PC-3 (cell line): Measurements from ENCODE around the gene ZBTB37. TPM values are rescaled to one million over a fixed set of nuclear protein-coding genes. Genes with fewer than 3 reads are reported as not detected.

Experiments
- ATAC-seq: fragments of 200-7000 bp; cut with Tn5 transposase; 2 replicates; pipeline ENCODE4 v1.9.1; 2020; ENCODE audit warnings: mild to moderate bottlenecking, moderate library complexity
- BruUV-seq: library from RNA; stranded (reverse); fragments of 400-500 nt; replicated peaks from 2 replicates; lab custom pipeline; 2021; lab: Mats Ljungman, UMichigan
- CTCF ChIA-PET: fragments of 300-600 bp; sonication (Branson Sonifier 250); formaldehyde crosslinking; loops from one replicate; lab custom pipeline; 2022; ENCODE audit warnings: antibody characterized with exemption; lab: Charles Lee
- POLR2A ChIA-PET: fragments of 300-600 bp; sonication (Branson Sonifier 250); formaldehyde crosslinking; loops from one replicate; lab custom pipeline; 2022; ENCODE audit warnings: antibody characterized with exemption; ENCODE audit not compliant: unreplicated experiment; lab: Charles Lee
- DNase-seq: peaks from one replicate; pipeline ENCODE4 v3.0.0-alpha.2; 2015
- H2AFZ ChIP-seq: fragments of 300-600 bp; sonication (generic); 2 replicates; pipeline ENCODE4 v1.6.0; 2016; ENCODE audit warnings: antibody characterized with exemption, low read length
- H3F3A ChIP-seq: fragments of 300-600 bp; sonication (generic); one replicate; pipeline ENCODE4 v1.6.0; 2017; ENCODE audit warnings: antibody characterized with exemption, low read length, control low read depth, mild to moderate bottlenecking; ENCODE audit not compliant: unreplicated experiment
- H3K27ac ChIP-seq: fragments of 300-600 bp; sonication (generic); 2 replicates; pipeline ENCODE4 v1.5.1; 2016; ENCODE audit warnings: mild to moderate bottlenecking, low read length
- H3K27me3 ChIP-seq: fragments of 300-600 bp; sonication (generic); 2 replicates; pipeline ENCODE4 v1.6.1; 2016; ENCODE audit warnings: low read length, mixed read lengths
- H3K36me3 ChIP-seq: fragments of 300-600 bp; sonication (generic); 2 replicates; pipeline ENCODE4 v1.6.1; 2016; ENCODE audit warnings: low read depth, mixed run types, low read length, mixed read lengths
- H3K4me1 ChIP-seq: fragments of 300-600 bp; sonication (generic); 2 replicates; pipeline ENCODE4 v1.5.1; 2016; ENCODE audit warnings: low read length; ENCODE audit not compliant: insufficient read depth
- H3K4me2 ChIP-seq: fragments of 300-600 bp; sonication (generic); 2 replicates; pipeline ENCODE4 v1.6.0; 2016; ENCODE audit warnings: low read length
- H3K4me3 ChIP-seq: fragments of 300-600 bp; sonication (generic); 2 replicates; pipeline ENCODE4 v1.5.1; 2016; ENCODE audit warnings: mild to moderate bottlenecking, low read length, mixed read lengths
- H3K79me2 ChIP-seq: fragments of 300-600 bp; sonication (generic); 2 replicates; pipeline ENCODE4 v1.6.1; 2017; ENCODE audit warnings: low read length, mixed read lengths
- H3K9ac ChIP-seq: fragments of 300-600 bp; sonication (generic); 2 replicates; pipeline ENCODE4 v1.6.0; 2016; ENCODE audit warnings: mild to moderate bottlenecking, low read length
- H3K9me2 ChIP-seq: fragments of 300-600 bp; sonication (generic); replicated peaks from 2 replicates; pipeline ENCODE4 v1.6.1; 2016; ENCODE audit warnings: mixed run types, low read length, mixed read lengths
- H3K9me3 ChIP-seq: fragments of 300-600 bp; sonication (generic); 2 replicates; pipeline ENCODE4 v1.6.1; 2016; ENCODE audit warnings: low read length, mixed read lengths
- H4K20me1 ChIP-seq: fragments of 300-600 bp; sonication (generic); 2 replicates; pipeline ENCODE4 v1.6.1; 2016; ENCODE audit warnings: low read length, mixed read lengths
- EZH2 ChIP-seq: fragments of 300-600 bp; sonication (generic); IDR thresholded peaks from one replicate; pipeline ENCODE4 v1.6.1; 2017; ENCODE audit warnings: antibody characterized with exemption, mild to moderate bottlenecking, low read length; ENCODE audit not compliant: unreplicated experiment
- EZH2phosphoT487 ChIP-seq: fragments of 300-600 bp; sonication (generic); IDR thresholded peaks from 2 replicates; pipeline ENCODE4 v1.6.1; 2018; ENCODE audit warnings: mild to moderate bottlenecking, antibody characterized with exemption, low read length, borderline replicate concordance
- intact Hi-C: fragments of 100-400 bp; cut with micrococcal nuclease; formaldehyde crosslinking; loops from 2 replicates; pipeline ENCODE4 v1.9.0; 2023
- total RNA-seq: library from RNA; depleted of rRNA; stranded (reverse); fragments of >200 nt; gene quantifications from 2 replicates; pipeline ENCODE4 v1.2.3, GENCODE V29; 2014
- TF ChIP-seq, protein P1 (sequence below): fragments of 300-600 bp; sonication (generic); conservative IDR thresholded peaks from 2 replicates; pipeline ENCODE4 v1.5.1; 2017; ENCODE audit warnings: antibody characterized with exemption, low read depth, mild to moderate bottlenecking, low read length

Gene ZBTB37
- total RNA-seq, 1 experiment from 2014 or later = 1.5 TPM

DNA sequence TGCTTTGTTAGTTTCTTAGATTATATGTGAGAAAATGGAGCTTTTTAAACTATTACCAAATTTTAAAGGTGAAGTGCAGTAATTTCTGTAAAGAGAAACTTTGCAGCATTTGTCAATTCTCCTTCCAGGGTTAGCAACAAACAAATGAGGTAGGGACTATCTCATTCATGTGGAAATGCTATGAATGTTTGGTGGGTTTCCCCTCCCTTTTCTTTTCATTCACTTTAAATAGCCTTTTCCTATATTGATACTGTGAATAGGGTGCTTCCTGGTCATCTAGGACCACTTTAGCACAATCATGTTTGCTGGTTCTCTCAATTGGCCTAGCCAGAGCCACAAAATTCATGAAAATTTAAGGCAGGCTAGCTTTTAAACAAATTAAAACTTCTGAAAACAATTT lies 20.6 kb downstream of the ZBTB37 start:
- Histone ChIP-seq H3K4me1 (no peaks in the 10 kb centered on the region), H4K20me1 (no peaks in the 10 kb centered on the region), H3K9me2 (no peaks in the 10 kb centered on the region), H3F3A (no peaks in the 10 kb centered on the region), H3K9me3 (no peaks in the 10 kb centered on the region), H3K4me2 (no peak overlapping the region), H2AFZ (no peak overlapping the region), H3K79me2 (no peaks in the 10 kb centered on the region), H3K9ac (no peak overlapping the region), H3K27me3 (no peaks in the 10 kb centered on the region), H3K27ac (no peak overlapping the region), H3K4me3 (no peak overlapping the region), H3K36me3 (no peaks in the 10 kb centered on the region)
- no TSS peak for BruUV-seq
- intact Hi-C loops = no loop called here
- TF ChIP-seq, protein P1, sequence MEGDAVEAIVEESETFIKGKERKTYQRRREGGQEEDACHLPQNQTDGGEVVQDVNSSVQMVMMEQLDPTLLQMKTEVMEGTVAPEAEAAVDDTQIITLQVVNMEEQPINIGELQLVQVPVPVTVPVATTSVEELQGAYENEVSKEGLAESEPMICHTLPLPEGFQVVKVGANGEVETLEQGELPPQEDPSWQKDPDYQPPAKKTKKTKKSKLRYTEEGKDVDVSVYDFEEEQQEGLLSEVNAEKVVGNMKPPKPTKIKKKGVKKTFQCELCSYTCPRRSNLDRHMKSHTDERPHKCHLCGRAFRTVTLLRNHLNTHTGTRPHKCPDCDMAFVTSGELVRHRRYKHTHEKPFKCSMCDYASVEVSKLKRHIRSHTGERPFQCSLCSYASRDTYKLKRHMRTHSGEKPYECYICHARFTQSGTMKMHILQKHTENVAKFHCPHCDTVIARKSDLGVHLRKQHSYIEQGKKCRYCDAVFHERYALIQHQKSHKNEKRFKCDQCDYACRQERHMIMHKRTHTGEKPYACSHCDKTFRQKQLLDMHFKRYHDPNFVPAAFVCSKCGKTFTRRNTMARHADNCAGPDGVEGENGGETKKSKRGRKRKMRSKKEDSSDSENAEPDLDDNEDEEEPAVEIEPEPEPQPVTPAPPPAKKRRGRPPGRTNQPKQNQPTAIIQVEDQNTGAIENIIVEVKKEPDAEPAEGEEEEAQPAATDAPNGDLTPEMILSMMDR = no peak
- no peak for TF ChIP-seq EZH2
- TF ChIP-seq EZH2phosphoT487 = no peak
- no peak for ATAC-seq
- POLR2A ChIA-PET = no interaction called here
- no peak for DNase-seq
- CTCF ChIA-PET = no interaction called here

DNA sequence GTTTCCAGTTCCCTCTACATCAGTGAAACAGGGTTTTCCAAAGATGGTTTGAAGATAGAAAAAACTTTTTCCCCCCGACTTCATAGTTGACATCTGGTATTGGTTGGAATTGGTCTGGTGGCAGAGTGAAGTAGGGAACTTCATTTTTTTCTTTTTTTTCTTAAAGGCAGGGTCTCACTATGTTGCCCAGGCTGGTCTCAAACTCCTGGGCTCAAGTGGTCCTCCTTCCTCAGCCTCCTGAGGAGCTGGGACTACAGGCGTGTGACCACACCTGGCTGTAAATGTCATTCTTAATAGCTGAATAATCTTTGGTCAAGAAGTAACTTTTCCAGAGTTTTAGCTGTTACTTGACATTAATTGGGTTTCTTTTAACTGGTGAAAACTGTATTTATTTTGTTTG lies 21.7 kb downstream of the ZBTB37 start:
- no peak overlapping the region for H2AFZ ChIP-seq
- no peaks in the 10 kb centered on the region for H3K27me3 ChIP-seq
- intact Hi-C loops = no loop called here
- TF ChIP-seq, protein P1 = no peak
- TF ChIP-seq EZH2 (no peak), EZH2phosphoT487 (no peak)
- no peak for ATAC-seq
- no peaks in the 10 kb centered on the region for H4K20me1 ChIP-seq
- H3F3A ChIP-seq = no peaks in the 10 kb centered on the region
- H3K9me3 ChIP-seq = no peaks in the 10 kb centered on the region
- no peak overlapping the region for H3K4me3 ChIP-seq
- no peaks in the 10 kb centered on the region for H3K79me2 ChIP-seq
- no peaks in the 10 kb centered on the region for H3K9me2 ChIP-seq
- POLR2A ChIA-PET = no interaction called here
- H3K9ac ChIP-seq = no peak overlapping the region
- no peak overlapping the region for H3K27ac ChIP-seq
- H3K4me1 ChIP-seq = no peaks in the 10 kb centered on the region
- DNase-seq = no peak
- no peaks in the 10 kb centered on the region for H3K36me3 ChIP-seq
- CTCF ChIA-PET = no interaction called here
- no peak overlapping the region for H3K4me2 ChIP-seq
- no TSS peak for BruUV-seq

DNA sequence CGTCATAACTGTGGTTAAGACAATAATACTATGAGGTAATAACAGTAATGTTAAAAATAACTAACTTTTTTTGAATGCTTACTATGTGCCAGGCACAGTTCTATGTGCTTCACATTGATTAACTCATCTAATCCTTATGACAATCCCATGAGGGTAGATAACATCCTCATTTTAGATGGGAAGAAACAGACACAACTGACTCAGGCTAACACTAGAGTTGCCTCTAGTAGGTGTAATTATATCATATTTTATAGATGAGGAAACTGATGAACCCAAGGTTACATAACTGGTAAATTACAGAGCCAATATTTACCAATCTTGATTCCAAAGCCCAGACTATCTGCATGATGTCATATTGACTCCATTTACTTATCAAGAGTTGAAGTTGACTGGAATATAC lies 25.4 kb downstream of the ZBTB37 start:
- Histone ChIP-seq H3K9me2 (no peaks in the 10 kb centered on the region), H3F3A (no peaks in the 10 kb centered on the region), H3K4me3 (no peak overlapping the region), H2AFZ (no peak overlapping the region), H3K9ac (no peak overlapping the region), H3K9me3 (no peaks in the 10 kb centered on the region), H3K4me1 (no peaks in the 10 kb centered on the region), H3K27ac (no peak overlapping the region), H4K20me1 (no peaks in the 10 kb centered on the region), H3K27me3 (no peaks in the 10 kb centered on the region), H3K36me3 (no peaks in the 10 kb centered on the region), H3K4me2 (no peak overlapping the region), H3K79me2 (no peaks in the 10 kb centered on the region)
- intact Hi-C loops = no loop called here
- ChIA-PET CTCF (no interaction called here), POLR2A (no interaction called here)
- DNase-seq = no peak
- ATAC-seq = no peak
- BruUV-seq = no TSS peak
- TF ChIP-seq EZH2phosphoT487 = no peak
- no peak for TF ChIP-seq EZH2
- TF ChIP-seq, protein P1 = no peak
